Hematopoietic multipotent progenitor cell (in vitro differentiated cells): ENCODE data around the gene SMIM35. TPM values are rescaled to one million over a fixed set of nuclear protein-coding genes. Genes with fewer than 3 reads are reported as not detected.

Experiments used
- DNase-seq, 3 donors: peaks; one replicate each; pipeline ENCODE4 v3.0.0-alpha.2; 2011 to 2015; ENCODE audit warnings: low read depth in 2 of 3, low spot score in 2 of 3
- total RNA-seq: library from RNA; depleted of rRNA; stranded (reverse); fragments of >200 nt; gene quantifications from one replicate; pipeline ENCODE4 v1.2.3, GENCODE V29; 2012

SMIM35 gene
- total RNA-seq, 1 donor, result under 0.01 TPM

DNA sequence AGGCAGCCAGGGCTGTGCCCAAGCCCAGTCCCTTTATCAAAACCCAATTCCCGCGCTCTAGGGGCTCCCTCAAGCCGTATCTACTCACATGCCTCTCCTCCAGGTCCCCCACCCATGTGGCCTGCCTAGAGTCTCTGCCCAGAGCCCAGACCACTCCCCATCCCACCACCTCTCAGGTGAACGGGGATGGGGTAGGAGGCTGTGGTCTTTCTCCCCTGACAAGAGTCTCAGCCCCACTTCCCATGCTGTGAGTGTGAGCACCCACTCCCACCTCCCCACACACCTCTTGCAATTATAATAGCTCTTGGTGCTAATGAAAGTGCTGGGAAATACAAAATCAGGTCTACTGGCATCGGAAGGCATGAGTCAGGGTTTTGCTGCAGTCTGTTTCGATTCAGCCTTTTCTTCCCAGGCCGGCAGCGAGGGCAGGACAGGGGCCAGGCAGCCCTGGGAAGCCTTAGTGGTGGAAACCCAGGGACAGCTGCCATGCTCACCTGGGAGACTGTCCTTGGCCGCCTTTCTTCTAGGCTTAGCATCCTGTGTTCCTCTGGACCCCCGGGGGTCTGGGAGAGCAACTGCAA is 26.6 kb downstream of the SMIM35 start:
- no peak for DNase-seq

- no peak for DNase-seq
Observed at GRCh38 chr11:118059246-118059940, 27.4 kb downstream of the SMIM35 start.

- no peak for DNase-seq
Observed at GRCh38 chr11:118058311-118059245, 28.2 kb downstream of the SMIM35 start.

DNA sequence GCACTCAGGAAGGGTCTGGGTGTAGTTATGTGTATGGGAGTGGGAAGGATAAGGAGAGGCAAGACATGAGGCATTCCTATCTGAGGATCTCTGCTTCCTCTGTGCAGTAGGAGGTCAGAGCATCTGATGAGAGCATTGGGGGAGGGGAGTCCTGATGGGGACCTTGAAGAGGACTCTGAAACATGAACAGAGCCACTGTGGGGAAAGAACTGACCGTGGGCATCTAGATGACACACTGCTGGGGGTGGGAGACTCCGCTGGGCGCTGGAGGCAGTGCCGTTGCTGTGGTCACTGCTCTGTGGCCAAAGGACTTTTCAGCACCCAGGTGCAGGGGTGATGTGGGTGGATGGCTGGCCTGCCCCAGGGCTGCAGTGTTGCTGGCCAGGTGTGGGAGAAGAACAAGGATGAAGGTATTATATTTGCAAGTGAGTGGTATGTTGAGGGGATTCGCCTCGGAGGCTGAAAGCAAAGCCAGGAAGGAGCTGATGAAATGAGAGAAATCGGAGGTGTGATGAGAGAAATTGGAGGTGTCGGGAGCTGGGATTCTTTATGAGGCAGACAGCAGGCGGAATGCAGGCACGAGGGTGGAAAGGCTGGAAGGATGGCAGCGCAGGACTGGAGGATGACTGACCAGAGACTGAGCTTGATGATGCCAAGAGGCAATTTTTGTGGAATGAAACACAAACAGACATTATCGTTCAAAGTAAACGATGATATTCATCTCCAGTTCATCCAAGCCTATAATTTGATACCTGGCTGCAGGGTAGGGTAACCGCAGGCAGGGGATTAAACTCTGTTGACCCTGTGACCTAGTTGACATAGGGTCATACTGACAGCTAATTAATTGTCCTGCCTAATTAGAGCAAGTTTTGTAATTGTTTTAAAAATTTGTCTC is 29.3 kb downstream of the SMIM35 start:
- no peak for DNase-seq

GRCh38 chr11:118056806-118057205 is 30.0 kb downstream of the SMIM35 start:
- DNase-seq, result no peak

- no peak for DNase-seq
Observed at GRCh38 chr11:118055966-118056365, 30.8 kb downstream of the SMIM35 start.

GRCh38 chr11:118054712-118055640 is 31.8 kb downstream of the SMIM35 start:
- no peak for DNase-seq

- DNase-seq, result no peak
Observed at GRCh38 chr11:118052581-118053206, 34.1 kb downstream of the SMIM35 start.

DNA sequence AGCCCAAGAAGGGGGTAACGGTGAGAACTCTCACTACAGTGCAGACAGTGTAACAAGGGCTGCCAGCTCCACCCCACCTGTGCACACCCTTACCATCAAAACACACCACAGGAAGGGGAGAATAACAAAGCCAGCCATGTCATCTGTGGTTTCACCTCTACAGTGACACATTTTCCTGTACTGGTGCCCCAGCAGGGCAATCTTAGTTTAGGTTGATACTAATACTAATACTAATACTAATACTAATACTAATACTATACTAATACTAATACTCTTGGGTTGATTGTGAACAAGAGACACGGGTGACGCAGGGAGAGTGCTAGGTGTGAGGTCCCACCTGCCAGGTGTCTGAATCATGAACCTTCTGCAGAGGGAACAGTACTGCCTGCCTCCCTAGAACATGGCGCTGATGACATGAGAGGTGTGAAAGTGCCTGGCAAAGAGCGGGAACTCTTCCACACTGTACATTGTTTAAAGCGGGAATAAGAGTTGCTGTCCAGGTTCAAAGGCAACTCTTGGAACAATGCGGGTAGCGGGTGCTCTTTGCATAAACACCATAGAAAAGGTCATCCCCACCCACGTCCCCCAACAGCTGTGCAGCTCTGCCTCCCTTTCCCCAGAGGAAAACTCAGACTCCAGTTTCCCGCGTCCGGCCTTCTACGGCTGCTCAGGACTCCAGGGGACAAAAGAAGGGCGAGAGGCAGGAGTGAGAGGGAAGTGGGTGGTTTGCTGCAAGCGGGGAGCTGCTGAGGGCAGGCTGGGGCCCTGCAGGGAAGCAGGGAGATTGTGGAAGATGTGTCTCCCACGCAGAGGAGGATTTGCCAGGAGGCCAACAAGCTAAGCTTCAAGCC is 34.9 kb downstream of the SMIM35 start:
- DNase-seq, result peak in 2 of 3 donors; percentile 16 to 53

DNA sequence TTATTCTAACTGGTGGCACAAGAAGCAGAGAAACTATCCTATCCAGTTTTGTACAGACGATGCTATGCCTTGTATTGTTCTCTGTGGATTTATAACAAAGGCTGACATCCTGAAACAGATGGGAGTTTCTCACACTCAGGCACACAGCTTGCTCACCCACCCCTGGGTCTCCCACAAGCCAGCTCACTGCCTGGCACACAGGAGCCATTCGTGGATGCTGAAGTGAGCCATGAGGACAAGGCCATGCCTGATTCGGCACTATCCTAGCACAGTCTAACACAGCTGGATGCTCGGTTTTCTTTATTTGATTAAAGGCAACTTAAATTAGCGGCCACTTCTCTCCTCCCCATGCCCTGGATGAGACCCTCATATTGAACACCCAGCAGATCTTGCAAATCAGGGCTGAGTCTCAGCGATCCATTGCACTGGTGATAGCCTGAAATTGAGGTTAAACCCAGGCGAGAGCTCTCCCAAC is 35.6 kb downstream of the SMIM35 start:
- no peak for DNase-seq

DNA sequence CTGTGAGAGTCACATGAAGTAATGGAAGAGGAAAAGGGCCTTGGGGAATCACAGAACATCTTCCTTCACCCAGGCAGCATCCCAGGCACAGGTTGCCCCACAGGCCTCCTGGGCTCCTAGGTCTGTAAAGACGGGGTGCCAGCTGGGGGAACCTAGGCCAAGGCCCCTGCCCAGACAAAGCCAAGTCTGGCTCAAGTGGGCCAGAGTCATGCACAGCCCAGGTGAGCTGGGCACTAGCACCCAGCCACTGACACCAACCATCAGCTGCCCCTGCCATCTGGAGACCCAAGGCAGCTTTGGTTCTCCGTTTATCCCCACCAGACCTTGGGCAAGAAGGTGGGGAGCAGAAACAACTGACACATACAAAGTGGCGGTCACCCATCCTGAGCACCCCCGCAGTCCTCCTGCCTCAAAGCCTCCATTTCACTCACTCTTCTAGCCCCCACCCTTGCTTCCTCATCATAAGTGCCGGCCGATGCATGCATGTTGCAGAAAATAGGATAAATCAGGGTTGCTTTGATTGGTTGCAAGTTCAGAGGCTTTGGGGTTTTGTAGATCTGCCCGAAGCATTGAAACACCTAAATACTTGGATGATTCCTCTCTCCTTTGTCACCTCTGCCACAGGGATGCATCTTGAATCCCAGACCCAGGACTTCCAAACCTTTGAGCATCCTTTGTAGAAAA is 36.4 kb downstream of the SMIM35 start:
- no peak for DNase-seq

DNA sequence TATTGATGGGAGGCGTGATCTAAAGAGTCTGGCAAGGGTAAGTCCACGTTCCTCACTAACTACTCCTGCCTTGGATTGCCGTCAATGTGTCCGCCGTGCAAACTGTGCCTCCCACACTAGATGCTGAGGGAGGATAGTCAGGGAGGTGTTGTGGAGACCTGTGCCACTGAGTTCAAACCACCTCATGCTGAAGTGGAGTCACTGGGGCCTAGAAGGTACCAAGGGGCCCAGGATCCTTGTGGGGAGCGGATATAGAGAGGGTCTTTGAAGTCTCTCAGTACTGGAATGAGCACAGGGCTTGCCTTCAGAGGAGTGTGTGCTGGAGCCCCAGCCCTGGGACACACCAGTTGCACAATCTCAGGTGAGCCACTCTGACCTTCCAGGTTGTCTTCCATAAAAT is 37.0 kb downstream of the SMIM35 start:
- no peak for DNase-seq

DNA sequence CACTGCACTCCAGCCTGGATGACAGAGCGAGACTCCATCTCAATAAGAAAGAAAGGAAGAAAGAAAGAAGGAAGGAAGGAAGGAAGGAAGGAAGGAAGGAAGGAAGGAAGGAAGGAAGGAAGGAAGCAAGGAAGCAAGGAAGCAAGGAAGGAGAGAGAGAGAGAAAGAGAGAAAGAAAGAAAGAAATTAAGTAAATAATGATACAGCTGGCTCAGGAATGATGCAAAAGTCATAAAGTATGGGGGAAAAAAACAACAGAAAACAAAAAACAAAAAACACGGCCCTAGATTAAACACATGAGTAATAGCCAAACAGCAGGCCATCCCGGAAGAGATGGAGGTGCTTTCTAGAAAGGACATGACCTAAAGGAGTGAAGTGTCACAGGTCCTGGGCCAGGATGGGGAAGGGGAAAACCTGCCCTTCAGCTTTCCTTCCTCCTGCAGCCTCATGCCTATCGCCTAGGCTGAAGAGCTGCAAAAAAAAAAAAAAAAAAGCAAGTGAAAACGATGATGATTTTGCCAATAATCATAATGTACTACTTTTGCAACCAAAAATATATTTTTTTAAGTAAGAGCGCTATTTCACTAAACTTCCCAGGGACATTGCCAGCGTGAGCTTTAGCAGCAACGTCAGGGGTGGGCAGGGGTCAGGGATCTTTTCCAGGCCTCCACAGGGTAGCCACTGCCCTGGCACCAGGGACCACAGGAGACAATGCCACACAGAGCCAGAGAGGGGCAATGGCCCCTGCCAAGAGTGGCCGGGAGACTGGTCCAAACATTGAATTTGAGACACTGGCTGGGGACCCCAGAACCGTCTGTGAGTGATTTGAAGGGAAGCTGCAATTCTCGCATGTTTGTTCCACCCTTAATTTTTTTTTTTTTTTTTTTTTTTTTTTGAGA is 38.0 kb downstream of the SMIM35 start:
- DNase-seq, result no peak

DNA sequence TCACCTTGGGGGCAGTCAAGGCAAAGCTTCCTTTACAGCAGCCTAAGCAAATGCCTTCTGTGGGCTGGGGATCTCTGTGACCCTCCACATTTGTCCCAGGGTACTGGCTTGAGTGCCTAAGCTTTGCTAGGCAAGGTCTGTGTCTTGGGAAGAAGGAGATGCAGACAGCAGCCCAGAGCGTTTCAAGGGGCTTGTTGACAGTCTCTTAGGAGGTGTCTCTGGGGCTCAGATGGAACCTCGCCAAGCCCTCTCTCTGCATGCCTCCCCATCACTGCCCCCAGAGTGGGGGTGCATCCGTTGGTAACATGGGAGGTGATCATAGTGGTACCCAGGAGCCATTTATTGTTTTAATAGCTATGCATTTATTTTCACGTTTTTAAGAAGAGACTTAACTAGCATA is 39.0 kb downstream of the SMIM35 start:
- no peak for DNase-seq

DNA sequence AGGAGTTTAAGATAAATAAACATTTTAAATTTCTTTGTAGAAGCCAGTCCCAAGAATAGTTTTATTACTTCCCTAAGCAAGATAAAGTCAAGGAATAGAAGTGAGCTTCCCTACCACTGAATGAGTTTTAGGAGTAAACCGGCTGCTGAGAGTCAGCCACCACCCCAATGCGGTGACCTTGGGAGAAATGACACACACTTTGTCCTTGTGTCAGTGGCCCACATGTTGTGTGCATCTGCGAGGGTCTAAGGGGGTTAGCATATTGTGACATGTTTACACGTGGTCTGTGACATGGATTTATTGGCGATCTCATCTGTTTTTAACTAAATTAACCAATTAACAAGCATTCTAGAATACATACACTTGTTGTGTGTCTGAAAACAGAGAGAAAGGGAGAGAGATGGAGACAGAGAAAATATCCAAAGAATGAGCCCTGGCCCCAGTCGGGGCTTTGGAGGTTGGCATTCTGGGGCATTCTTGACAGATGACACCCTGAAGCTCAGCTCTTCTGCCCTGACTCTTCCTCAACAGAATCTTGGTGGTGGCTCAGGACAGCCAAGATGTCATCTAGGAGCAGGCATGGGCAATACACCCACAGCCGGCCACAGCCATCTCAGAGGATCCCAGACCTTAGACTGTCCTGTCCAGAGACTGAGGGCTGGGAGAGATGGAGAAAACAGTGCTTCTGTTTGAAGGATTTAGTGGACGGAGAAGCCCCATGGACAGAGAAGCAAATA is 39.6 kb downstream of the SMIM35 start:
- no peak for DNase-seq
